ENCODE data around the gene ALG14.
A peak's percentile ranks its signal among the peaks of the same experiment; 100 is the strongest.
"Not testable (repeated sequence)": the region's sequence is repeated elsewhere in the genome, so short reads cannot be mapped to it uniquely, and the experiment has no call there.

ALG14 gene

DNA sequence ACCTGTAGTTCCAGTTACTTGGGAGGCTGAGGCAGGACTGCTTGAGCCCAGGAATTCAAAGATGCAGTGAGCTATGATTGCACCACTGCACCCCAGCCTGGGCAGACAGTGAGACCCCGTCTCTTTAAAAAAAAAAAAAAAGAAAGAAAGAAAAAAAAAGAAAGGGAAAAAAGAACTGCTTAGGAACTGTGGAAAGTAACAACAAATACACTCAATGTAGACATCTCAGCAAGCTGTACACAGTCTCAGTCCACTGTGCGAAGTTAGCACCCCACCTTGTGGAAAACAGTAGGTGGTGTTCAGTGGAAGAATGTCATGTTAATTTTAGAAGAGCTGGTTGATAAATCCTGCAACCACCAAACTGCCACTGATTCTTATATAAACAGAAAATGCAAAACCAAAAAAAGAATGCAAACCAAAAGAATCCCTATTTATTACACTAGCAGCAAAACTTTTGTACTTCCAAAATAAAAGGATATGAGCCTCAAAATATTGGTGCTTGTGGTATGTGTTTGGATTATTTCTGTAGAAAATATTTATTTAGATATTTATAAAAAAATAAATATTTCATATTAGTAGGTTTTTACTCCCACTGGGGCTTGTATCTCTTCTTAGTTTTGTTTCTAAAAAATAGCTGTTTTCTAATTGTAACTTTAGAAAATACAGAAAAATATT lies 31.1 kb downstream of the ALG14 start:
- peak; percentile 10 for FAIRE-seq

DNA sequence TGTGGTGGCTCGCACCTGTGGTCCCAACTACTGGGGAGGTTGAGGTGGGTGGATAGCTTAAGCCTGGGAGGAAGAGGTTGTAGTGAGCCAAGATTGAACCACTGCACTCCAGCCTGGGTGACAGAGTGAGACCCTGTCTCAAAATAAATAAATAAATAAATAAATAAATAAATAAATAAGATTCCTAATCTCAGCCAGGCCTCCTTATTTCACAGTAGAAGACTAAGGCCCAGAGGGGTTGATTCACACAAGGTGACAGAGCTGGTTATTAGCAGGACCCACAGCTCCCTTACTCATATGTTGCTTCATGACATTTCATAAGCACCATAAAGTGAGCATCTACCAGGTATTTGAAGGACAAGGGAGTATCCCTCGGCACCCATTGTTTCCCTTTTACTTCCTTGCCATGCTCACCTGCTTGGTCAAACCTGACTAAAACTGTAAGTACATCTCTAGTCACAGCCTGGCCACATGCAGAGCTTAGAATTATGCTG lies 32.7 kb downstream of the ALG14 start:
- no peak for FAIRE-seq

DNA sequence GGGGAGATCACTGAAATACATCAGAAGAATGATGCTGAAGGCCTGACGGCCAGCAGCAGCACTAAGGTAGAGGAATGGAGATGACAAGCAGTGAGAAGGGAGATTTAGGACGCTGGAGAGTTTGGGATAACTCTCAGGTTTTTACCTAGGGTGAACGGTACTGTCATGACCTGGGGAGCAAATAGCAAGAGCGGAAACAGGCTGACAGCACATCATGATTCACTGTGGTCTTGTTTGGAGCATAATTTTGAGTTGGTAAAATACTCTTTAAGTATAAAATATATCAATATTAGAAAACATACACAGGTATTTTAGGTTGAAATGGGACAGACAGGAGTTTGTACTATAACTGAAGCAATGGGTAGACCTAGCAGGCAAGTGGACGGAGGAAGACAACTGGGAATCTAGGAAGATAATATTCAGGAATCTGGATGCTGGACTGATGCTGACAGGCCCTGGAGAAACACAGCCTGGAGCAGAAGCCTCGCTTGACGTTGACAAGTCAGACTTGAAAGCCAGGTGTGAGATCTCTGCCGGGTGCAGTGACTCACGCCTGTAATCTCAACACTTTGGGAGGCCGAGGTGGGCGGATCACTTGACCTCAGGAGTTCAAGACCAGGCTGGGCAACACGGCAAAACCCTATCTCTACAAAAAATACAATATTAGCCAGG lies 33.3 kb downstream of the ALG14 start:
- no peak for FAIRE-seq

DNA sequence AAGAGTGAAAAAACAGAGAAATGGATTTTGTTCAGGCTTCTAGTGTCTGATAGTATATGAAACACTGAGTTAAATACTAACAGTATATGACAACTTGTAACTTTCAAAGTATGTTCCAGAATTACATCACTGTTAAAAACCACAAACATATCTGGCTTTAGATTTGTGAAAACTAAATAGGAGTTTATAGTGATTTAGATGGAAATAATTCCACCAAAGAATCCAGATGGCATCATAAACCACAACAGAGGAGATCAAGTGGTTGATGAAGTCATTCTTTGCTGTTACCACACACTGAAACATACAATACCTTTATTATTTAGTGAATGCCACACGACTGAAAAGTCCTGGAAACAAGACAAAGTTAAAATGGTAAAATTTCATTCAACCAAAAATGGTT lies 37.2 kb downstream of the ALG14 start:
- FAIRE-seq: no peak

GRCh38 chr1:95034506-95034905 lies 38.2 kb downstream of the ALG14 start:
- no peak for FAIRE-seq

DNA sequence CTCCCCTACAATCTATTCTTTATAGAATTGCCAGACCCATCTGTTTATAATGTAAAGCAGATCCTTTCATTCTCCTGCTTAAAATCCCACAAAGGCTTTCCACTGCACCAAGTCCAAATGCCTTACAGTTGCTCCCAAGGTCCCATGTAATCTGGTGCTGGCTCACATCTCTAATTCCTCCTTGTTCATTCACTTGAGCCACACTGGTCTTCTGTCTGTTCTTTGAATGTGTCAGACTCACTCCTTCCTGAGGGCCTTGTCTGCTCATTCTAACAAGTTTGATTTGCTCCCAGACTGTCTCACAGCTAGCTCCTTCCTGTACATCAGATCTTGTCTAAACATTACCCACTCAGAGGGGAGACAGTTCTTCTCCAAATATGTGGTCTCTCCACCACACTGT lies 38.9 kb downstream of the ALG14 start:
- no peak for FAIRE-seq

- no peak for FAIRE-seq
These were observed 43.2 kb downstream of the ALG14 start for GRCh38 chr1:95029532-95029931.

- FAIRE-seq: no peak
These were observed 43.8 kb downstream of the ALG14 start for GRCh38 chr1:95028954-95029353.

DNA sequence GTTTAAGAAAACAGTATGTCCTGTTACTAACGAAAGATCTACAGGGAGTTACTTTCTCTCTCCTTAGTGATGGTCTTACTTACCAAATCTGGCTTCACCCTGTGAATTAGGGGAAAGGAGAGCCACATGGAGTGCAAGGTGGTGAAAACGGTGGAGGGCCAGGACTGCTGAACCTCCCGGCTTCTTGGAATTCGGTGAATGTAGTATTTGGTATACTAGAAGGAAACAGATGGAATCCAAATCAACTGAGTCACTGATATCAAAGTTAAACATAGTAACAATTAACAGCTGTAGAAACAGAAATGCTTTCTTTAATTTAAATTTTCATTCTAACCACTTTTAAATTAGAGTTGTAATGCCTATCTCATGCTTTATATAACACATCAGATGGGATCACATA lies 45.7 kb downstream of the ALG14 start:
- no peak for FAIRE-seq

DNA sequence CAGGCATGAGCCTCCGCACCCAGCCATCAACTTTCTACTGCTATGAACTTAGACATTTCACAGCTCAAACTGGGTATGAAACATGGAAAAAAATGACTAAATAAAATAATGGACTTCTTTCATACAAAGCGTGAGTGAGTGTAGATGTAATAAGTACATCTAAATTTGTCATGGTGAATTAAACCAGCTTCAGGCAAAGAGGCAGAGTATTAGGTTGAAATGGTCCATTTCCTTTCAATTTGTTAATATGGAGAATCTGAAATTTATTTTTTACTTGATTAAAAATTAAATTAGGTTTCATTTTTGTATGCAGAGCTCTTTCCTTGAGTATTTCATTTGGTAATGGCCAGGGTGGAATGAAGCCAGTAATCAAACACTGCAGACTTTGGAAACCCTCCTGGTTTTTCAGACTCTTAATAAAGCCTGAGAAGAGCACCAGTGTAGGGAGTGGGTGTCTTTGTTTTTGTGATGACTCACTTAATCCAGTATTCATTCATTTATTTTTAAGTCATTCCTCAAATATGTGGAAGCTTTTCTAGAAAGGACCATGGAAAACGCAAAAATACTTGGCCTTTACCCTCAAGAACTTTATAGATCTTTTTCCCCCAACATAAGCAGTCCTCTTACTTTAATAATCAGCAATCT lies 49.2 kb downstream of the ALG14 start:
- no peak for FAIRE-seq

GRCh38 chr1:95022644-95022926 lies 50.2 kb downstream of the ALG14 start:
- no peak for FAIRE-seq

DNA sequence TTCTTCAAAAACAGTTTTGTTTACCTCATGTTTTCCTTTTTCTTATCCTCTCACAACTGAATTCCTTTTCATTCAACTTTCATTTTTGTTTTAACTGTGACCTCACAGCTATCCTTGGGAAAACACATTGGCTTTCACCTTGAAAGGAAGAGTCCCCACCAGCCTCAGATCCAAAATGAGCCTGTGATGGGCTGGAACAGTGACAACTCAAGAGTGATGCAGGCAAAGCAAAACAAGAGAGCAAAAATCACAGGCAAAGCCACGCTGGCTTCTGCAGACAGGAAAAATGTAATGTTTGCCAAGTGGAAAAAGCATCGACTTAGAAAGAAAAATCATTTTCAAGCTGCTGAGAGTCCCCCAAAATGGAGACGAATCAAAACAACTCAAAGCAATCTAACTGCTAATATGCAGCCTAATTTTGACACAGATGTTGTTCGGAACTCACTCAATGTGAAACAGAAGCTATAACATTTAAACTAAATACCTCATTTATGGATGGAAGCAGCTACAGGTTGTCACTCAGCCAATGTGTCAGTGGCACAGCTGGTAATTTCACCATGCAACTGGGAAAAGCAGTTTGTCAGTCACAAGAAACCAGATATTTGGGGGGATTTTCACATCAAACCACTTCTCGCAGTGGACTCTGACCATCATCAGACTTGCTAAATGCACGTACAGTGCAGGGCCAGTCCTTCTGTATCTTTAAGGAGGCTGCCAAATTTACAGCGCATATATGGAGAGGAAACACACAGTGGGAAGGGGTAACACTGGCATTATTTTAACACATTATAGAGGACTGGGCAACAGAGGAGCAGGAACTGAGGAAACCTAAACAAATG lies 50.7 kb downstream of the ALG14 start:
- FAIRE-seq: no peak

DNA sequence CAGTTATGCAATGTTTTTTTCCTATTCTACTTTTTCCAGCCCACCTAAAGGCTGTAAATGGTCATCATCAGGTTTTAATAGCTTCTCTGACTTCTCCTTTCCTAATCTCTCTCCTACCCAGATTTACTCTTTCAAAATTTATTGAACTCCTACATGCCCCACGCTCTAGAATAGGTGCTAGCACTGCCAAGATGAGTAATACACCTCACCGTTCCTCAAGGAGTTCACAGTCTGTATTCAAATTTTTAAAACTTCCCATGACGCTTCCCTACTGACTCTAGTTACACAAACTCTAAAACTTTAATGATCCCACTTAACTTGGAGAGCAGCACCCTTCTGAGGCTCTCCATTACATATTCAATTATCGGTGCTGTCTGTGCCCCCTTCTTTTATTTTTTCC lies 51.6 kb downstream of the ALG14 start:
- FAIRE-seq: no peak

DNA sequence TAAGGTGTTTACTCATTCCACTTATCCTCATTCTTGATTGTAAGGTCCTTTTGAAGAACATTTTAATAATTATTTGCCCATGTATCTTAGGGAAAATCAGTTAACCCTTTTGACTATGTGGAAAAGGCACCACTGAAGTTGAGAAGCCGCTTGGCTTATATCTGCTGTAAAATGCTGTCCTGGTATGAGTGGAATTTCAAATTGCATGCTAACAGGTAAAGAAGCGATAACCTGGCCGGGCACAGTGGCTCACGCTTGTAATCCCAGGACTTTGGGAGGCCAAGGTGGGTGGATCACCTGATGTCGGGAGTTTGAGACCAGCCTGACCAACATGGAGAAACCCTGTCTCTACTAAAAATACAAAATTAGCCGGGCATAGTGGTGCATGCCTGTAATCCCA lies 53.3 kb downstream of the ALG14 start:
- FAIRE-seq: not testable (repeated sequence)

DNA sequence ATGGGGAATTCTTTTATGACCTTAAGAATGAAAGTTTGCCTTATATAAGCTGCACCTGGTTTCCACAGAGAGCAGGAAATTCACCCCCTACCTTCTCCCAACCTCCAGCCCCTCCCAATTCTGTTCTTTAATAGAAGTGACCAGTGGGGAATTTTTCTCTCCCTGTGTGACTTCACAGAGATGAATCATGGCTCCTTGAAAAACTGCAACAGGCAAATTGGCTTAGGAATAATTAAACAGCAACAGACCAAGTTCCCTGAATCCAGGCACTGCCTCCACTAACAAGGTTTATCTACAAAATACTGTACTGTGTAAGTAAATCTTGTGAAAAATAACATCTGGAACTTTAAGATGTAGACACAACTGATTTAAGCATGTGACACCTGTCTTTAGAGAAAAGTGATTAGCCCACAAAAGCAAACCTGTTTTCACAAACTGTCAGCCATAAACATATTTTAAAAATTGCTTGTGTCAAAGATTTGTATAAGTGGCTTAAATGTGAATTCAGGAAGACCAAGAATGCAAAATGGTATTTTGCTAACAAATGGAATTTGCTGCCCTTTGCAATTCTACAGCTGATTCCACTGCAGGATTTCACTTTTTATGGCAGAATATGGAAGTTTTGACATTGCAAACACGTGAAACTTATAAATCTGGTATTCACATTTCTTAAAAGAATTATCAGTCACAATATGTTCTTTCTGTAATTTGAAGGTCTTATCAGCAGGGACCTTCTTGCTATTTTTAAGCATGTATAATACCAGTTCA lies 54.0 kb downstream of the ALG14 start:
- FAIRE-seq: no peak

DNA sequence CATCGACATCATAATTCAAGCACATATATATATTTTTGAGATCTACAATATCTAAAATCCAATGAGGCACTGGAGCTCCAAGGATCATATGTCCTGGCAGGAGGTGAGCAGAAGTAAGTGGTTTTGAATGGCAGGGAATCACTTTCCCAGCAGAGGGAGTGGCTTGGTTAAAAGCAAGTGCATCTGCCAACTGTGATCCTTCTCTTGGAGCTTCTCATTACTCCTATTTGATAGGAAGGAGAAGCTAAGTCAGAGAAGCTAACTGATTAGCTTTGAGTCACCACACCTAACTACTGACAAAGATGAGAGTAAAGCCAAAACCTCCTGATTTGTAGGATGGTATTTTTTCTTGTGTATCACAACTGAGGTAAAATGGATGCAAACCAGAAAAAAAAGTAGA lies 55.0 kb downstream of the ALG14 start:
- FAIRE-seq: no peak

DNA sequence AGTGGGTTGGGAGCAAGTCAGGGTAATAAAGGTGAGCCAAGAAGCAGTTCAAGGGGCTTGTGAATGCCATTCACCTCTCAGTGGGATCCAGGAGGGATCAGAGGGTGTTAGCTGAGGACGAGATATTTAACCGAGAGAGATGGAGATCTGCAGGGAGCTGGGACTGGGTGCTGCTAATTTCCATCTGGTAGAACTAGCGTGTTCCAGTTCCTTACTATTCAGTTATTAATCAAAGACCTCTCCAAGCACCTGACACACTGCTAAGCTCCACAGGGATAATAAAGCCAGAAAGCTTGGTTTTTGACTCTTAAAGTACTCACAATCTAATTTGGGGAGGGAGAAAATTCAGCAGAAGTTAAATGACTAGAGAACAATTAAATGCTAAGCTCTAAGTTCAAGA lies 57.7 kb downstream of the ALG14 start:
- no peak for FAIRE-seq

DNA sequence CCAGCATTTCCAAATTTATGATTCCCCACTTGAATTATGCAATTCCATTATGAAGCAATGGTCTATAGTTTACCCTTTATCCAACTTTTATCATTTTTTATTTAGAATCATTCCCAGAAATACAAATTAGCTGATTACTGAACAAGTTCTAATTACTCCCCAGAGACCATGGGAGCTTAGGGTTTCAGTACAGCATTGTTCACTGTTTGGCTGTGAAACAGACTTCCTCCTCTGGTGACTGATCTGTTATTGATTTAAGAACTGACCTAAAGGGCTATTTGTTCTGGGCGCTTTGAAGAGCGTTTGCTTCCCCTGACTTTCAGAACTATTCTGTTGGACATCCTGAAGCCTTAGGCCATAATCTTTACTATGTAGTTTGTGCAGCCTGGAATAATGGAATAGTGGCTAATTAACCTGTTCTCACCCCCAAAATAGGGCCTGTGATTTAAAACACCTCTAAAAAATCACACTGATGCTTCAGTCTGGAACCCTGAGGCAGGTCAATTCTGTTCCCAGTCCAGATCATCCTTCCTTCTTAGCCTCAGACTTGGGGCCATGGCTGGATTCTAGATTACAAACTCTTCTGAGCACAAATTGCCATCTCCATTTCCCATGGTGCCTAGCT lies 58.7 kb downstream of the ALG14 start:
- no peak for FAIRE-seq

GRCh38 chr1:95012389-95012788 lies 60.4 kb downstream of the ALG14 start:
- FAIRE-seq: no peak

DNA sequence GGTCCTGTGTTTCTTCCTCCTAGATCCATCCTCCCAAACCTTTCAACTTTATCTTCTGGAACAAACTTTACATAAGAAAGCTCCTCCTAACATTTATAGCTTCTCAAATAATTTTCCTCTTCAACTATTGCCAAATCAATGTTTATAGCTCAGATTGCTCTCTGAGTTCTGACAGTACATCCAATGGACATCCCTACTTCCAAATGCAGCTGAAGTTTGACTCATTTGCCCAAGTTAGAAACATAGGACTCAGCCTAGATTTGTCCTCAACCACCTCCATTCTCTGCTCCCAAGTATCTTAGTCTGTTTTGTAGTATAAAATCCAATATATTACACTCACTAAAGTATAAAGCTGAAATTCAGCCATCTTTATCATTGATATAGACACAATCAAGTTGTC lies 62.6 kb downstream of the ALG14 start:
- FAIRE-seq: no peak

GRCh38 chr1:95007687-95008086 lies 65.1 kb downstream of the ALG14 start:
- no peak for FAIRE-seq

DNA sequence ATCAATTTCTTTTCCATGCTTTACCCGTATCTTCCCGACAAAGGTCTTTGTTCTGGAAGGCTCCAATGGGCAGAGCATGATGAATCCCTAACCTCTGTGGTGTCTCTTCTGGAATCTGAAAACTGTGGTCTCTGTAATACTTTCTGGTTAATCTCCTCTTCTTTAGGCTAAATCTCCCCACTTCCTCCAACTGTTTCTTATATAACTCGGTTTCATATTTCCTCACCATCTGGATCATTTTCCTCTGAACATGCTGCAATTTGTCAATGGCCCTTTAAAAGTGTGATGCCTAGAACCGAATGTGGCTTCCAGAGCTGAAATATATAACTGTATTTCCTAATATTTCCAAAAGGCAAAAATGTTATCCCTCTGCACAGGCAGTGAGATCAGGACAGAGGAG lies 66.1 kb downstream of the ALG14 start:
- no peak for FAIRE-seq
